Measurements from ENCODE around the gene EPB42. TPM values are rescaled to one million over a fixed set of nuclear protein-coding genes. Genes with fewer than 3 reads are reported as not detected.
"Not testable (repeated sequence)": the region's sequence is repeated elsewhere in the genome, so short reads cannot be mapped to it uniquely, and the experiment has no call there.

Gene EPB42
- total RNA-seq, 2 donors from 2014 or later: 0.68 to 2.3 TPM

- intact Hi-C loops (cut with DNase I): no loop called here
- ATAC-seq (no peak), DNase-seq (no peak)
Observed at GRCh38 chr15:43196760-43197548, 23.9 kb downstream of the EPB42 start.

GRCh38 chr15:43194795-43195194 is 26.0 kb downstream of the EPB42 start:
- intact Hi-C loops (cut with DNase I): no loop called here
- no peak for ATAC-seq
- DNase-seq: no peak

- intact Hi-C loops (cut with DNase I): no loop called here
- ATAC-seq: no peak
- DNase-seq: no peak
Observed at GRCh38 chr15:43193710-43194109, 27.1 kb downstream of the EPB42 start.

GRCh38 chr15:43190178-43190577 is 30.6 kb downstream of the EPB42 start:
- DNase-seq (peak; percentile 79), ATAC-seq (peak in 1 of 2 donors; percentile 36)
- intact Hi-C loops (cut with DNase I): no loop called here

- no peak for ATAC-seq
- intact Hi-C loops (cut with DNase I): no loop called here
Observed at GRCh38 chr15:43189296-43189695, 31.5 kb downstream of the EPB42 start.

GRCh38 chr15:43187544-43188155 is 33.2 kb downstream of the EPB42 start:
- no peak for ATAC-seq
- DNase-seq: no peak
- intact Hi-C loops (cut with DNase I): loop anchor here in 1 of 2 donors (1.0 kb wide), 1 partner anchor 17 kb away; no protein-coding TSS in a partner anchor

More at GRCh38 chr15:43189296-43189695, 31.5 kb downstream of the EPB42 start:
- DNase-seq: no peak

- ATAC-seq (peak; percentile 10 to 14), DNase-seq (no peak)
- intact Hi-C loops (cut with DNase I): no loop called here
Observed at GRCh38 chr15:43186003-43186353, 34.8 kb downstream of the EPB42 start.

- peak; percentile 98 to 99 for ATAC-seq
- intact Hi-C loops (cut with DNase I): no loop called here
- DNase-seq: peak; percentile 97
Observed at GRCh38 chr15:43185157-43186002, 35.4 kb downstream of the EPB42 start, which contains the start of gene CCNDBP1. Gene CCNDBP1 (plus strand): TSS chr15:43185403. CDS start chr15:43185499, 96 bp downstream.

GRCh38 chr15:43184407-43185124 is 36.3 kb downstream of the EPB42 start:
- DNase-seq (no peak), ATAC-seq (peak in 1 of 2 donors; percentile 1)
- intact Hi-C loops (cut with DNase I): no loop called here

- DNase-seq (no peak), ATAC-seq (no peak)
- intact Hi-C loops (cut with DNase I): no loop called here
Observed at GRCh38 chr15:43183270-43183669, 37.5 kb downstream of the EPB42 start.

GRCh38 chr15:43177147-43177546 is 43.7 kb downstream of the EPB42 start:
- ATAC-seq; intact Hi-C loops (cut with DNase I); DNase-seq: not testable (repeated sequence)

GRCh38 chr15:43175656-43176309 is 45.0 kb downstream of the EPB42 start:
- ATAC-seq; DNase-seq; intact Hi-C loops (cut with DNase I): not testable (repeated sequence)

GRCh38 chr15:43169888-43170287 is 50.9 kb downstream of the EPB42 start:
- intact Hi-C loops (cut with DNase I): no loop called here
- DNase-seq: no peak
- no peak for ATAC-seq

- no peak for DNase-seq
- peak; percentile 43 to 53 for ATAC-seq
- intact Hi-C loops (cut with DNase I): no loop called here
Observed at GRCh38 chr15:43168192-43169107, 52.4 kb downstream of the EPB42 start.

- ATAC-seq; intact Hi-C loops (cut with DNase I); DNase-seq: not testable (repeated sequence)
Observed at GRCh38 chr15:43167261-43167660, 53.6 kb downstream of the EPB42 start.

GRCh38 chr15:43165801-43166325 is 55.0 kb downstream of the EPB42 start:
- intact Hi-C loops (cut with DNase I): no loop called here

GRCh38 chr15:43153269-43153668 is 67.5 kb downstream of the EPB42 start:
- intact Hi-C loops (cut with DNase I): no loop called here
- ATAC-seq: no peak
- DNase-seq: no peak

More at GRCh38 chr15:43165801-43166325, 55.0 kb downstream of the EPB42 start:
- ATAC-seq: no peak
- no peak for DNase-seq
